ENCODE measurements around the gene DND1. TPM values are rescaled to one million over a fixed set of nuclear protein-coding genes. Genes with fewer than 3 reads are reported as not detected.

The DND1 gene
- total RNA-seq, 1 donor from 2014 or later, result 5.4 TPM

- peaks cover 8% of the 10 kb centered on the region for H3K36me3 Mint-ChIP-seq (ENCODE audit: unreplicated experiment)
- TF ChIP-seq, protein P1, sequence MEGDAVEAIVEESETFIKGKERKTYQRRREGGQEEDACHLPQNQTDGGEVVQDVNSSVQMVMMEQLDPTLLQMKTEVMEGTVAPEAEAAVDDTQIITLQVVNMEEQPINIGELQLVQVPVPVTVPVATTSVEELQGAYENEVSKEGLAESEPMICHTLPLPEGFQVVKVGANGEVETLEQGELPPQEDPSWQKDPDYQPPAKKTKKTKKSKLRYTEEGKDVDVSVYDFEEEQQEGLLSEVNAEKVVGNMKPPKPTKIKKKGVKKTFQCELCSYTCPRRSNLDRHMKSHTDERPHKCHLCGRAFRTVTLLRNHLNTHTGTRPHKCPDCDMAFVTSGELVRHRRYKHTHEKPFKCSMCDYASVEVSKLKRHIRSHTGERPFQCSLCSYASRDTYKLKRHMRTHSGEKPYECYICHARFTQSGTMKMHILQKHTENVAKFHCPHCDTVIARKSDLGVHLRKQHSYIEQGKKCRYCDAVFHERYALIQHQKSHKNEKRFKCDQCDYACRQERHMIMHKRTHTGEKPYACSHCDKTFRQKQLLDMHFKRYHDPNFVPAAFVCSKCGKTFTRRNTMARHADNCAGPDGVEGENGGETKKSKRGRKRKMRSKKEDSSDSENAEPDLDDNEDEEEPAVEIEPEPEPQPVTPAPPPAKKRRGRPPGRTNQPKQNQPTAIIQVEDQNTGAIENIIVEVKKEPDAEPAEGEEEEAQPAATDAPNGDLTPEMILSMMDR (IDR thresholded peaks at IDR 0.05; ENCODE audit: partially characterized antibody, unreplicated experiment), result no peak
- peak overlapping the region; percentile 22 for H3K27ac Mint-ChIP-seq (ENCODE audit: unreplicated experiment)
- peaks cover 3% of the 10 kb centered on the region for H3K9me3 Mint-ChIP-seq (ENCODE audit: unreplicated experiment)
- DNase-seq, result no peak
- H3K4me3 Mint-ChIP-seq (ENCODE audit: unreplicated experiment), result peak overlapping the region; percentile 20
- peaks cover 6% of the 10 kb centered on the region for H3K27me3 Mint-ChIP-seq (ENCODE audit: unreplicated experiment)
- peaks cover 12% of the 10 kb centered on the region for H3K4me1 Mint-ChIP-seq (ENCODE audit: low read depth, unreplicated experiment)
These were observed 23.6 kb upstream of the DND1 start for GRCh38 chr5:140696891-140697492.

GRCh38 chr5:140694276-140694675, 20.9 kb upstream of the DND1 start:
- peaks cover 13% of the 10 kb centered on the region for H3K9me3 Mint-ChIP-seq (ENCODE audit: unreplicated experiment)
- no peak for DNase-seq
- no peak overlapping the region for H3K27ac Mint-ChIP-seq (ENCODE audit: unreplicated experiment)
- no peak overlapping the region for H3K4me3 Mint-ChIP-seq (ENCODE audit: unreplicated experiment)
- peaks cover 9% of the 10 kb centered on the region for H3K4me1 Mint-ChIP-seq (ENCODE audit: low read depth, unreplicated experiment)
- H3K27me3 Mint-ChIP-seq (ENCODE audit: unreplicated experiment), result peaks cover 17% of the 10 kb centered on the region
- H3K36me3 Mint-ChIP-seq (ENCODE audit: unreplicated experiment), result peaks cover 4% of the 10 kb centered on the region
- TF ChIP-seq, protein P1 (IDR thresholded peaks at IDR 0.05; ENCODE audit: partially characterized antibody, unreplicated experiment), result no peak

DNA sequence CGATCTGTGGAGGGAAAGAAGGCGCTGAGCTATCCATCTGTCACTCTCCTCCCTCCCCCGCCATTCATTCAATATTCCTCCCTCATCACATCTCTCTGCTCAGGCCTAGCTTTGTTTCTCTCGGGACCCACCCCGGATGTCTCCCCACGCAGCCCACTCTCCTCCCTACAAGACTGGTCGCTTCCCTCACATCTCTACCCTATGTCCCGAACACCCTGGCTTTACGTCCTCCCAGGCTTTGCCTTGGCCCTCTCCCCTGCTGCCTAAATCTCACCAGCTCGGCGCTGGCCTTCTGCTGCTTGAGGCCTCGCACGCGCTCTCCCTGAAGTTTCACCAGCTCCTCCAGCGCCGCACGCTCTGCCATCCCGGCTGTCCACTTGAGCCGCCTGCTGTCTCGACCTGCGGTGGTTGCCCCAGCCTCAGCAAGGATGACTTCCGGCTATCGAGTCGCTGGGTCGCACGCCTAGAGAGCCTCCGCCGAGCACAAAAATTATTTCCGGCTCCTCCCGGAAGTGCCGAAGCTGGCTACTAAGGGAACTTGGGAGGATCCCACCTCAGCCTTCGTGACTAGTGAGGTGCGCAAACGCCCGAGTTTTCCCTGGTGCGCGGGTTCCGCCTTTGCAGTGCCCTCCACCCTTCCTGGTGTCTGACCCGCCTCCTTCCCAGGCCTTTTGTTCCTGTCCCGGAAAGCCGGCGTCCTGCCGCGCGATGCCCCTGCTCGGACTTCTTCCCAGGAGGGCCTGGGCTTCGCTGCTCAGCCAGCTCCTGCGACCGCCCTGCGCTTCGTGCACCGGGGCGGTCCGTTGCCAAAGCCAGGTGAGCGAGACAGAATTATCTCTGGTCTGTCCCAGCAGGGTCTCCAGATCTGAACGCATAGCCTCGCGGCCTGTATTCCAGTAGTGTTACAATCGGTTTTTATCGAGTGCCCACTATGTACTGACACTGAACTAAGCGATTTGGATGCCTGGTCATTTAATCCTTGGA, 17.9 kb upstream of the DND1 start, which contains the start of the genes HARS1 and HARS2:
Gene HARS1, minus strand, starts transcription at position 430 of the 984 bp plus-strand sequence. Its CDS starts 66 bp downstream, at position 364.
Gene HARS2, plus strand, starts transcription at position 515 of the 984 bp plus-strand sequence. Its CDS starts 194 bp downstream, at position 709.
- peaks cover 13% of the 10 kb centered on the region for H3K27me3 Mint-ChIP-seq (ENCODE audit: unreplicated experiment)

GRCh38 chr5:140690376-140690932, 17.1 kb upstream of the DND1 start:
- H3K4me1 Mint-ChIP-seq (ENCODE audit: low read depth, unreplicated experiment), result peaks cover 11% of the 10 kb centered on the region
- peaks cover 13% of the 10 kb centered on the region for H3K27me3 Mint-ChIP-seq (ENCODE audit: unreplicated experiment)
- H3K27ac Mint-ChIP-seq (ENCODE audit: unreplicated experiment), result peak overlapping the region; percentile 100
- no peaks in the 10 kb centered on the region for H3K36me3 Mint-ChIP-seq (ENCODE audit: unreplicated experiment)
- peak overlapping the region; percentile 100 for H3K4me3 Mint-ChIP-seq (ENCODE audit: unreplicated experiment)
- TF ChIP-seq, protein P1 (IDR thresholded peaks at IDR 0.05; ENCODE audit: partially characterized antibody, unreplicated experiment), result no peak
- H3K9me3 Mint-ChIP-seq (ENCODE audit: unreplicated experiment), result peaks cover 10% of the 10 kb centered on the region
- peak; percentile 20 for DNase-seq

More for the DNA sequence above, 17.9 kb upstream of the DND1 start, which contains the start of the genes HARS1 and HARS2:
- Mint-ChIP-seq H3K36me3 (ENCODE audit: unreplicated experiment) (no peaks in the 10 kb centered on the region), H3K27ac (ENCODE audit: unreplicated experiment) (peak within 1 kb of the TSS; percentile 100), H3K9me3 (ENCODE audit: unreplicated experiment) (peaks cover 11% of the 10 kb centered on the region), H3K4me1 (ENCODE audit: low read depth, unreplicated experiment) (peaks cover 11% of the 10 kb centered on the region), H3K4me3 (ENCODE audit: unreplicated experiment) (peak within 1 kb of the TSS; percentile 100)
- TF ChIP-seq, protein P1 (IDR thresholded peaks at IDR 0.05; ENCODE audit: partially characterized antibody, unreplicated experiment), result no peak
- DNase-seq, result peak; percentile 93
